ENCODE measurements around the gene CCDC88C. TPM values are rescaled to one million over a fixed set of nuclear protein-coding genes. Genes with fewer than 3 reads are reported as not detected.
A peak's percentile ranks its signal among the peaks of the same experiment; 100 is the strongest.
"Not testable (repeated sequence)": the region's sequence is repeated elsewhere in the genome, so short reads cannot be mapped to it uniquely, and the experiment has no call there.

Gene CCDC88C
- total RNA-seq, 1 experiment from 2014 or later: 2.0 TPM

DNA sequence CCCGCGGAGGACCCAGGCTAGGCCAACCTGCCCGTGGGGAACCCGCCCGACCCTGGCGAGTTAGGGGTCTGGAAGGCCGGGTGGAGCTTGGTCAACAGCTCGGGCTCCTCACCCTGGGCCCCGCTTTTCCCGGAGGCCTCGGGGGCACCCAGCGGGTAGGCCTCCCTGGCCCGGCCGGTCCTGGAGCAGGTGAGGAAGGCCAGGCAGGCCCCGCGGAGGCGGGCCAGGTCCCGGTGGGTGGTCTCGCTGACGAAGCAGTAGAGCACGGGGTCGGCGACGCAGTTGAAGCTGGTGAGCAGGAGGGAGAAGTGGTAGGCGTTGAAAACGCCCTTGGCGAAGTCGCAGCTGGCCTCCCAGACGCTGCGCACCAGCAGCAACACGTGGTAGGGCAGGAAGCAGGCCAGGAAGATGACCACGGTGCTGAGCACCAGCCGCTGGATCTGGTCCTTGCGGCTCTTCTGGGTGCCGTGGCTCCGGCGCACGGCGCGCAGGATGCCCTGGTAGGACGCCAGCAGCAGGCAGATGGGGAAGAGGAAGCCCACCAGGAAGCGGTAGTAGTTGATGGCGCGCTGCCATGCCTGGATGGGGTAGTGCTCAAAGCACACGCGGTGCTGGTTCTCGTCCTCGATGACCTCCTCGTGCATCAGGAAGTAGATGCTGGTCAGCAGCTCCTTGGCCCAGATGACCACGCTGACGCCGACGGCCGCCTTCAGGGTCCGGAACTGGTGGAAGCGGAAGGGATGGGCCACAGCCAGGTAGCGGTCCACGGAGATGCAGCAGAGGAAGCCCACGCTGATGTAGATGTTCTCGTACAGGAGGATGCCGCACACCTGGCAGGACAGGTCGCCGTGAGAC, 183.5 kb downstream of the CCDC88C start:
- in situ Hi-C loops (cut with HindIII; ENCODE audit: low pct_unique_long_range_greater_than_20kb, low sequenced_read_pairs): no loop called here
- DNase-seq (ENCODE audit: low read depth): no peak

DNA sequence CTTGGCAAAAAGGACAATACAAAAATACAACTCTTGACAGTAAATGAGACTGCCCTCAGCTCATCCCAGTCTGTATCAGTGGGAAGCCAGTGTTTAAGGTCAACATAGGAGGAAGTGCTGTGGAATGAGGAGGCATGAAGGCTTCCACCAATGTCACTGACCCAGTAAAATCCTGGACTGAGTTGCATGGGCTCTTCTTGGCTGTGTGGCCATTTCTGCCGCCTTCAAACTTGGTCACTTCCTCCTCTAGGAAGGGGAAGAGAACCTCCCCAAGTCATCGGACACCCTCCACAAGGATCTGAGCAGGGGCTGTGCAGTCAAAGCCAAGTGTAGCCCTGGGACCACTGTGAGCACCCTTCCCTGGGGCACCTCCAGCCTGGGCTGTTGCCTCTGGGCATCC, 185.0 kb downstream of the CCDC88C start:
- no peak for DNase-seq (ENCODE audit: low read depth)
- in situ Hi-C loops (cut with HindIII; ENCODE audit: low pct_unique_long_range_greater_than_20kb, low sequenced_read_pairs): no loop called here

DNA sequence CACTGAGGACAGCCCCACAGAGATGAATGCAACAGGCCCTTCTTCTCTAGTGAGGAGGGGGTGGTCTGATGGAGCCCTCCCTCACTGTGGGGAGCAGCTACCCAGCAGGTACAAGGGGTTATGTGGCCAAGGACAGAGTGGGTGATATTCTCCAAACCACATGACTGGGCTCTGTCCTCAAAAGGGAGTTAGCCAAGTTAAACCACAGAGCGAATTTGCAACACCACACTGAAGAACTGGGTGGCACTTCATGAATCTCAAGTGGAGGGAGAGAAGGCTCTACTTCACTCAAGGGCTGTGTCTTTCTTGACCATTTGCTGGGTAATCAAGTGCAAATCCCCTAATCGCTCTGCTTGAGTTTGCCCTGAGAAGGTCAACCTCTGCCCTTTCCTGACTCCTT, 185.6 kb downstream of the CCDC88C start:
- in situ Hi-C loops (cut with HindIII; ENCODE audit: low pct_unique_long_range_greater_than_20kb, low sequenced_read_pairs): no loop called here
- DNase-seq (ENCODE audit: low read depth): no peak

DNA sequence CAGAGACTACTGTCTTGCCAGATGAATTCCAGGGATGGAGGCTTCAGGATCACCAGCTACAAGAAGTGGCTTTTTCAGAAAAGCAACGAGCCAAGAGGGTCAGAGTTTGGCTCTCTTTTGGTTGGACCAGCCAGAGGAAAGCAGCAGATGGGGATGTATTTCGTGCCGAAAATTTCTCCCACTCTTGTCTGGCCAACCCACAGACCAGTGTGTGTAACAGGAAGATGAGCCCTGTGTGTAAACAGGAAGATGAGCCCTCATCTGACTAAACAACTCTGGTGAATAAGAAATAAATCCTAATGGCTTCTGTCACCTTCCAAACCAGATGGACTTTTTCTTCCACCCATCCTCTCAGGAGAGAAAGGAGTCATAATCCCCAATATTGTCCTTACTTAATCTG, 186.2 kb downstream of the CCDC88C start:
- in situ Hi-C loops (cut with HindIII; ENCODE audit: low pct_unique_long_range_greater_than_20kb, low sequenced_read_pairs): no loop called here
- DNase-seq (ENCODE audit: low read depth): no peak

DNA sequence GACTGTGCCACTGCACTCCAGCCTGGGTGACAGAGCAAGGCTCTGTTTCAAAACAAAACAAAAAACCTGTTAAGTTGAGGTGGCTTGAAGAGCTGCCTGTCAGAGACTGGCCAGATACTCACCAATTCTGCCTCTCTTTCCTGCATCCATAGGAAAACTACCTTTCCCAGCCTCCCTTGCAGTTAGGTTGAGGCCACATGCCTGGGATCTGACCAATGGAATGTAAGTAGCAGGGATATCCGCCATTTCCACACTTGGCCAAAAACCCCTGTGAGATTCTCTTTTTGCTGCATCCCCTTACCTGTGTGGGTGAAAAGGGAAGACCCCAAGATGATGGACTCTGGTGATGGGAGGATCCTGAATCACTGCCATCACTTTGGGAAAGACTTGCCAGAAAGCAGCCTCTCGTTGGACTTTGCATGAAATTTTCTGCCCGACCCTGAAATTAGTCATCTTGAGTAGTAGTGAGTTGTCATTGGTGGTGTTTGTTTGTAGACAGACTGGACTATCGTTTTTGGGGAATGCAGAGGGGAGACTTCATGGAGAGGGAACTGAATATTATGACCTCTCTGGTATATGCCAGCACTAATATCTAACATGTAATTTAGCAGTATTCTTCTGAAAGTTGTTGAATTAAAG, 187.1 kb downstream of the CCDC88C start:
- in situ Hi-C loops (cut with HindIII; ENCODE audit: low pct_unique_long_range_greater_than_20kb, low sequenced_read_pairs): no loop called here
- DNase-seq (ENCODE audit: low read depth): no peak

DNA sequence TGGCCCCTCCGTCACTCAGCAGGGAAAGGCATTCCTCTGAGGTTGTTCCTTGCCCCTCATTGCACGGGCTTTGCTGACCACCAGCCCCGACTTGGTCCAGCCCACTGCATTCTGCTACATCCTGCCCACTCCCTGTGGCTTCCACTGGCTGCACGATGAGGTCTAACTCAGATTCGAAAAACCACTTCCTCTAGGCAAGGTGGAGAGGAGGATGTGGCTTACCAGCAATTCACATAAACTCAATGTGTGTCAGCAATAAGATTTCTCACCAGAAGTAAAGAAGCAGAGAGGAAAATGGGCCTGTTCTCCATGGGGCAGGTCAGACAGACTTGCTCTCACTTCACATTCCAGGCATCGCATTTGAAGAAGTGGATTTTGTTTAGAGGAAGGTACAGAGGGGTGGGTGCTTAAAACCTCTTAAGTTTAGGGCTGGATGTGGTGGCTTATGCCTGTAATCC, 187.8 kb downstream of the CCDC88C start:
- in situ Hi-C loops (cut with HindIII; ENCODE audit: low pct_unique_long_range_greater_than_20kb, low sequenced_read_pairs): no loop called here

DNA sequence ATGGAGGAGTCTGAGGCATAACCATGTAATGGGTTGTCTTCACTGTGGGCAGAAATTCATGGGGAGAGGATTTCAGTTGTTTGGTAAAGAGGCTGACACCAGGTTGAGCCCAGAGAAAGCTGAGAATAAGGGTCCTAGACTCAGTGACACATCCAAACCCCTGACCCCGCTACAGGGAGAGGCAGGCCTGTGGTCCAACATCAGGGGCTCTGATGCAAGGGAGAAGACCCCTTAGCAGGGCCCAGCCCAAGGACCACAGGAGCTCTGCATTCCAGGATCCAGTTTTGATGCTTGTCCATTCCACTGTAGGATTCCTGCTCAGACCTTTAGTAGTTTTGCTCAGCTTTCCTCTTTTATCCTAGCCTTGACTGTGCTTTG, 188.6 kb downstream of the CCDC88C start:
- in situ Hi-C loops (cut with HindIII; ENCODE audit: low pct_unique_long_range_greater_than_20kb, low sequenced_read_pairs): no loop called here
- no peak for DNase-seq (ENCODE audit: low read depth)

More for the DNA sequence above, 187.8 kb downstream of the CCDC88C start:
- DNase-seq (ENCODE audit: low read depth): no peak

DNA sequence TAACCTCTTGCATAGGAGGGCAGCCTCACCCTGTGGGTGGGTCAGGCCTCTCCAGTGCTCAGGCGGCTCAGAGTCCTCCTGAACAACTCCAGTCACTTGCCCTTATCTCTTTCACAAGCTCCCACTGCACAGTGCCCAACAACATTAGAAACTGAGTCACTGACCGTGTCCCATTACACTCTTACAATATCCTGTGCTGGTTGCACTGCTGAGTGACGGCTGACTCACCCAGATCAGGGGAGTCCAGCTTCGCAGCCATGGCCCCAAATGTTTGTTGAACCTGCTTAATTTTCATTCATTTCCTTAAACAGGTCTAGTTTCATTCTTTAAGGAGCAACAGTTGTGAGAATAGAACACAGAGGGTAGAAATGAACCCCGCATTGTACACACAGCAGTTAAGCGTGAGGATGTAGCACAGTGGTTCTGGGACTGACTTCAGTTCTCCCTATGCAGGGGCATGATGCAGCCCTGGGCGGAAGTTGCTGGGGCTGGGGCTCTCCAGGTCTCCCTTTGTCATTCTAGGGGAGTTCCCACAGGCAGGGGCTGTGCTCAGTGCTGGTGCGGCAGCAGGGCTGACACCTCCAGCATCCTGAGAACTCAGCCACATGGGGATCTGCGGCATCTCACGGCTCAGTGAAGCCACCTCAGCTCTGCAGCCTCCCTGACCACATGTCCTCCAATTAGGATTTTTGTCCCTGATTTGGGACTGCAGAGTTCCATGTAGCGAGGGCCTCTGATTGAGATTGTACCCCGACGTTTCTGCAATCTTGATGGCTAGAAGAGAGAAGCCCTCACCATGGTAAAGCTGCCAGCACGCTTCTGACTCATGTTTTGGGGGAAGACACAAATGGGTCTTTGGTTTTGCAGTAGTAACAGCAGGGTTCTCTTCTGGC, 189.3 kb downstream of the CCDC88C start:
- in situ Hi-C loops (cut with HindIII; ENCODE audit: low pct_unique_long_range_greater_than_20kb, low sequenced_read_pairs): no loop called here
- DNase-seq (ENCODE audit: low read depth): peak; percentile 60

DNA sequence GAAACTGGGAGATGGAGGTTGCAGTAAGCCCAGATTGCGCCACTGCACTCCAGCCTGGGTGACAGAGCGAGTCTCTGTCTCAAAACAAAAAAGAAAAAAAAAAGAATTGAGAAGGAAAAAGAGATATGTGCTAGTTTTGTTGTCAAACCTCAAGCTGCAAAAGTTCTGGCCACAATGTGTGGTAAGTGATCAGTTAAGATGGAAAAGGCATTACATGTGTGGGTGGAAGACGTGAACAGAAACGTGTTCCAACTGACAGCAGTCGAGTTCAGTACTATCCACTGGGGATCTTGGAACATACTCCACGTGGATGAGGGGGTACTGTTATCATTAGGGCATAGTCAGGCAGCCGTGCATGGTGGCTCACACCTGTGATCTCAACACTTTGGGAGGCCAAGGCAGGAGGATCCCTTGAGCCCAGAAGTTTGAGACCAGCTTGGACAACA, 190.4 kb downstream of the CCDC88C start:
- DNase-seq (ENCODE audit: low read depth): no peak
- in situ Hi-C loops (cut with HindIII; ENCODE audit: low pct_unique_long_range_greater_than_20kb, low sequenced_read_pairs): no loop called here

DNA sequence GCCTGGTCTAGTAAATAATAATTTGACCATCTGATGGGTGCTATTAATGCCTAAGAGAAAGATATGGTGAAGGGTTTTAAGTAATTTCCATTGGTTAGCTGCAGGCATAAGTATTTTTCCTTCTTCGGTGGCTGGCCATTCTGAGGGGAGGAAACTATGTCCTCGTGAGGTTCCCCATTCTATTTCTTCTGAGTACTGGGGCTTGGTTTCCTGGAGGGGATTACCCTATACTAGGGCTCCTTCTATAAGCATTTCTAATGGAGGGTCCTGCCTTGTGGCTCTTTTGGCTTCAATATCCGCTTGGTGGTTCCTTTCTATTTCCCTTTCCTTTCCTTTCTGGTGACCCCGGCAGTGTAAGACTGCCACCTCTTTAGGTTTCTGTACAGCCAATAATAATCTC, 191.3 kb downstream of the CCDC88C start:
- DNase-seq (ENCODE audit: low read depth); in situ Hi-C loops (cut with HindIII; ENCODE audit: low pct_unique_long_range_greater_than_20kb, low sequenced_read_pairs): not testable (repeated sequence)

DNA sequence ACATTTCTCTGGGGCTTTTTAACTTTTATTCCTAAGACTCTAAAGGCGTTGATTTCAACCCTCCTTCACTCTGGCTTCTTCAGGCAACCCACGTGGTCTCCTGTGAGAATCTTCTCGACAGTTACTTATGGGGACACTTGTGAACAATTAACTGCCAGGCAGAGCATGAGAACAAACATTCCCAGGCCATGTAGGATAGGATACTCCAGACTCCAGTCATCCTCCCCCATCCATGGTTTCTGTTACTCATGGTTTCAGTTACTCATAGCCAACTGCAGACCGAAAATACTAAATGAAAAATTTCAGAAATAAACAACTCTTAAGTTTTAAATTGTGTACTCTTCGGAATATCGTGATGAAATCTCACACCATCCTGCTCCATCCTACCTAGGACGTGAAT, 192.6 kb downstream of the CCDC88C start:
- in situ Hi-C loops (cut with HindIII; ENCODE audit: low pct_unique_long_range_greater_than_20kb, low sequenced_read_pairs): no loop called here

DNA sequence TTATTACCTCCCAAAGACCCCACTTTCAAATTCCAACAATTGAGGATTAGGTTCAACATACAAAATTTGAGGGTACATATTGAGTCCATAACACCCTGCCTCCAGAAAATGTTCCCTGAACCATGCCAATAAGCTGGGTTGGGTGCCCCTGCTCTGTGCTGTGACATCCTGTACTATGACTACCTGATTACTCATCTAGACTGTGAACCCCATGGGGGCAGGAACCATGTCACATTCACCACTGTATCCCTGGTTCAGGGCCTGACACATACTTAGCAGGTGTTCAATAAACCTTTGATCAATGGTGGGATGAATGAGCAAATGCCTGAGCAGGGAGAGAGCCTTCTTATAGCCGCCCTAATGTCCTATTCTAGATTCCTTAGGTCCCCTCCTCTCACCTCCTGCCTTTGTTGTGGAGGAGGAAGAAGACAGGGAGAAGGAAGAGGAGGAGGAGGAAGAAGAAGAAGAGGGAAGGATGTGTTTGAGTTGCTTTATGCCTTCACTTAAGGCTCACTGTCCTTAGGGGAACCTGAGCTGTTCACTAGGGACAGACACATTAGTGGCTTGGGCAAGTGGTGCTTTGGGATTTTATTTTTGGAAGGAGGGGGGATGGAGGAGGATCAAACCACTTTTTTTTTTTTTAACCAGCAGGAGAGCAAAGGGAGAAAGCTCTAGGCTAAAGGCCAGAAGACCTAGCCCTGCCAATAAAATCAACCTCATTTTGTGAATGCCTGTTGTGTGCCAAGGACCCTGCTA, 194.4 kb downstream of the CCDC88C start:
- DNase-seq (ENCODE audit: low read depth): no peak
- in situ Hi-C loops (cut with HindIII; ENCODE audit: low pct_unique_long_range_greater_than_20kb, low sequenced_read_pairs): no loop called here

More for the DNA sequence above, 192.6 kb downstream of the CCDC88C start:
- no peak for DNase-seq (ENCODE audit: low read depth)

Other genes with a start within 250 kb of the CCDC88C start
- not detected in 2 replicates for gene GPR68, start 173.1 kb downstream of the CCDC88C start, total RNA-seq (2014; rRNA removed; shearing (Covaris generic); ENCODE audit: low replicate concordance)
- 21.1 and 24.5 TPM in 2 replicates for gene PPP4R3A, start 92.5 kb upstream of the CCDC88C start, total RNA-seq (2014; rRNA removed; shearing (Covaris generic); ENCODE audit: low replicate concordance)